NCI-H510A (cell line): ENCODE data around the gene WDR90.

Source experiments
- DNase-seq: peaks from one replicate; lab custom pipeline; 2025; lab: John Stamatoyannopoulos, UW

WDR90 gene

DNA sequence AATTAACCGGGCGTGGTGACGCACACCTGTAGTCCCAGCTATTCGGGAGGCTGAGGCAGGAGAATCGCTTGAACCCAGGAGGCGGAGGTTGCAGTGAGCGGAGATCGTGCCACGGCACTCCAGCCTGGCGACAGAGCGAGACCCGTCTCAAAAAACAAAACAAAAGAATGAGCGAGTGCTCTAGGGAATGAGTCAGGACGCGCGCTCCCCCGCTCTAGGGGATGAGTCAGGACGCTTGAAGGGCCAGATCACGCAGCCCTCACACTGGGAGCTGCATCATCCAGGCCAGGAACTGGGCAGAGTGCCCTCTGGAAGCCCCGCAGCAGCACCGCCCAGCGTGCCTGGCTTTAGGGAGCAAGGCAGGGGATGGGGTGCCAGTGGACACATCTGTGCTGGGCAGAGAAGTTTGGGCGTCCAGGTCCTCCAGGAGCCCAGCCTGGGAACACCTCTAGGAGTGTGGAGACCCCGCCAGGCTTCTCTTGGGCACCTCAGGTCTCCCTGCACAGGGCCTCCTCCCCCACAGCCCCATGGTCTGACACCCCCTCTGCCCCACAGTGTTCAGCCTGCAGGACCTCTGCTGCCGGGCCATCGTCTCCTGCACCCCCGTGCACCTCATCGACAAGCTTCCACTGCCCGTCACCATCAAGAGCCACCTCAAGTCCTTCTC is 22.2 kb upstream of the WDR90 start:
- DNase-seq: no peak

DNA sequence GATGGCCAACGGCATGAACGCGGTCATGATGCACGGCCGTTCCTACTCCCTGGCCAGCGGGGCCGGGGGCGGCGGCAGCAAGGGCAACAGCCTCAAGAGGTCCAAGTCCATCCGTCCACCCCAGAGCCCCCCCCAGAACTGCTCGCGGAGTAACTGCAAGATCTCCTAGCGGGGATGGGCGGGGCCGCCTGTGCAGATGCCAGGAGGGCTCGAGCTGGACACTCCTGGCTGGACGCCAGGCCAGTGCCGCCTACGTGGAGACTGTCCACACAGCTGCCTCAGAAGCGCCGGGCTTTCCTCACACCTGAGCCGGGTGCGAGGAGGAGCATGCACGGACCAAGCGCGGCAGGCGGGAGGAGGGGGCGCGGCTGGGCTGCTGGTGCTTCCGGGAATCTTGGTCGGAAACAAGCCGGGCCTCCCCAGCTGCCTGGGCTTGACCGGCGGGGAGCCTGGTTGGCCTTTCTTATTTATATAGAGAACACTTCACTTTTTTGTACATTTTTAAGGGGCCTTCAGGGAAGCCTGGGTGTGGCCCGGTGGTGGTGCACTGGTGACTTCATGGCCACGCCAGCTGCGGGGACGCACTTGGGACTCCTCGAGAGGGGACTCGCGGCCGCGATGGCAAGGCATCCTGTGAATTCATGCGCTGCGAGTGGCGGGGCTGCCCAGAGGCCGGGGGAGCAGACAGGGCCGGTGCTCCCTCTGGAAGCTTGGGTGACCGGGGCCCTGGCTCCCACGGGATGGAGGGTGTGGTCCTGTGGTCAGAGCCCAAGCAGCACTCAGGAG is 21.5 kb upstream of the WDR90 start:
- no peak for DNase-seq

DNA sequence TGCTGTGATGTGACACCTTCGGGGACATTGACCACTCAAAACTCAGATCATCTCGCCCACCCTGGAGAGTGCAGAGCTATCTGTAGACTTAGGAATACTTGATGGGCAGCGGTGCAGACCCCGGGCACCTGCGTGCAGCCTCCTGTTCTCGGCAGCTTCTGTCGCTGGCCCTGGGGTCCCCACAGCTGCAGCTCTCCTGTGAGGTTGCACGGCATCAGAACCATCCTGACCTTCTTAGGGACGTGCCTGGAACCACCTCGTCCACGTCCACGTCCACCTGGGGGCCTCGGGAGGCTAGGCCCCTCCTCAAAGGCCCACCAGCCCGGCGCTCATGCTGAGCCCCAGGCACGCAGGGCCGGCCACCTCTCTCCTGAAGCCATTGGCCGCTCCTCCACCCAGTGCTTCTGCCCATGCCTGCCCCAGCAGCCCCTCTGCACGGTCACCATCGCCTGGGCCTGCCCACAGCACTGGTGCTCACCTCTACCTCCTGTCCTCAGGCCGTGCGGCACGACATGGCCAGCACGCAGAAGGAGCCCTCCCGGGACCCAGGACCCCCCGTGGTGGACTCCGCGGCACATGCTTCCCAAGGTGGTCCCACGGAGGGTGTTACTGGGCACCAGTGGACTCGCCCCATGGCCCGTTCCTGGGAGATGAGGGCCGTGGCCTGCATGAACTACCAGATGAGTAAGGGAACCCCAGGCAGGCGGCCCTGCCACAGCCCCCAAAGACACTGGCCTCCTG is 20.7 kb upstream of the WDR90 start:
- no peak for DNase-seq

DNA sequence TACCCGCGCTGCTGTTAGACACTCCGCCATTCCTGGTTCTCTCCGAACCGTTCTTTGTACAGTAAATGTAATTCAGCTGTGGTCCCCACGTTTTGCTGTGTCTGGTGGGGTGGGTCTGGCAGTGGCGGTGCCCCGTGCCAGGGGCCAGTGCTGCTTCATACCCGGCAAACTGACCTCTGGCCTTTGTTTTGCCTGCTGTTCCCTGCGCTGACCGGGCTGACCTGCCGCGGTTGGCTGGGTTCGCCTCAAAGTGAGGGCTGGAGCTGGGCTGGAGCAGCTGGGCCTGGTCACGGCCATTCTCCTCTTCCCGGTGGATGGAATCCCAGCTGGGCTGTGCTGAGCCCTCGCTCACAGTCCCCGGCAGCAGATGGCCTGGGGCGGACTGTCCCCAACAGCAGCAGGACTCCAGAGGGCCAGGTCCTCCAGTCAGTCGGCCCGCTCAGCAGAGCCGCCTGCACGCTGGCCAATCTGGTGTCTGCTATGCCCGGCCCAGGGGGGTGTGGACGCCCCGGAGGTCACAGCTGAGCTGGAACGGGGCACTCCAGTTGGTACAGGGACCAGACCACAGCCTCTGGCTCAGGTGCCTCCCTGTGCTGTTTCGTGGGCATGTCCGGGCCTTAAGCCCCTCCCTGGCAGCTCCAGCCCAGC is 19.9 kb upstream of the WDR90 start:
- no peak for DNase-seq

DNA sequence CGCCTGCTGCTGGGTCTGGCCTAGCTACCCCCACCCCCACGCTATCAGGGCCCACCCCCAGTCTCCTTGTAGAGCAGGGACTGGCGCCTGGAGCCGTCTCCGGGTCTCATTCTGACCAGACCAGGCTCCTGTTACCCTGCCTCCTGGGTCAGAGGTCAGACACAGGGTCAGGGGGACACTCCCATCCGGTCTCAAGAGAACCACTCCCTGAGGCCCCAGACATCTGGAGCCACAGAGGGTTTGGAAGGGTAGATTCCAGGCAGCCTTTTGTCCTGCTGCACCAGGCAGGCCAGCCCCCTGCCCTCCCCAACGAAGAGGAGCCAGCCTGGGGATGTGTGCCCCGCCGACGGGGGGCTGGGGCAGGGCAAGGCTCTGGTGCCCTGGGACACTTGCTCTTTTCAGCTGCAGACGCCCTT is 19.3 kb upstream of the WDR90 start:
- DNase-seq: no peak

DNA sequence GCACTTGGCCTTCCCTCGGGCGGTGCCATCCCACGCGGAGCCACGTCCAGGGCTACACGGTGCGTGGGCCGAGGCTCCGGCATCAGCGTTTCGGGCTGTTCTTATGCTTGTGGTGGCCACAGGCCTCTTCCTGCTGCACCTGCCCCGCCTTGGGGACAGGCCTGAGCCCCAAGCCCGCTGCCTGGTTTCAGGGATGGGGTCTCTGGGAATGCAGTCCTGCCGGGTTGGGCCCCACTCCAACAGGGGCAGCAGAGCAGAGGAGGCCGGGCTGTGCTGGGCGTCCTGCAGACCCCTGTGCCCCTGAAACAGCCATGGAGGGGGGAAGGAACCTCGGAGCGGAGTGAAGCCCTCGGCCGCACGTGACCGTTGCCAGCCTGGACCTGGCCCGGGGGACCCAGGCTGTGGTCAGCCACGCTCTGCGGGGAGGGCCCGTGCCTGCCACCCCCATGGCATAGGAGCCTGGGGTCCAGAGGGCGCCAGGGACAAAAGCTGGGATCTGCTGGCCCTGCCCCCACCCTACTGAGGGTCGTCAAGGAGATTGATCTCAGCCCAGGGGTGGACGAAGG is 18.8 kb upstream of the WDR90 start:
- no peak for DNase-seq

DNA sequence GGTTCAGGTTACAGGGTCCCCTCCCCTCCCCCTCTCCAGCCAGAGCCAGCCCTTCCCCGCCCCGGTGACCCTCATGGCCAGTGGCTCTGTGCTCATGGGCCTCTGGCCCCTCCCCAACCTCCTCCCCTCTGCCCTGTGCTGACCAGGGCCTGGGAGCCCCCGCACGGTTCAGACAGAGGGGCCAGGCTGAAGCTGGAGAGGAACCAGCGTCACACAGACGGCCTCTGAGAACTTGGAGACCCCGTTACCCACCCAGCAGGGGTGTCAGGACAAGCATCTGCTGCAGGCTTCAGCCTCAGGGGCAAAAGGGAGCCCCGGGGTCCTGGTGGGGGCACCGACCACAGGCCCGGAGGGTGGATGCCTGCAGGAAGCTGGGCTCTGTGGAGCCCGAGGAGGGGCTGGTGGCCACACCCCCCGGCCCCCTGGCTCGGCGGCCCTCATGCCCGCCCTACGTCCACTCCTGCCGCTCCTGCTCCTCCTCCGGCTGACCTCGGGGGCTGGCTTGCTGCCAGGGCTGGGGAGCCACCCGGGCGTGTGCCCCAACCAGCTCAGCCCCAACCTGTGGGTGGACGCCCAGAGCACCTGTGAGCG is 18.3 kb upstream of the WDR90 start, which contains the start of gene WFIKKN1:
TSS of gene WFIKKN1 (plus strand) at position 171 of the 591 bp plus-strand sequence. CDS start at position 440, 269 bp downstream.
- no peak for DNase-seq

DNA sequence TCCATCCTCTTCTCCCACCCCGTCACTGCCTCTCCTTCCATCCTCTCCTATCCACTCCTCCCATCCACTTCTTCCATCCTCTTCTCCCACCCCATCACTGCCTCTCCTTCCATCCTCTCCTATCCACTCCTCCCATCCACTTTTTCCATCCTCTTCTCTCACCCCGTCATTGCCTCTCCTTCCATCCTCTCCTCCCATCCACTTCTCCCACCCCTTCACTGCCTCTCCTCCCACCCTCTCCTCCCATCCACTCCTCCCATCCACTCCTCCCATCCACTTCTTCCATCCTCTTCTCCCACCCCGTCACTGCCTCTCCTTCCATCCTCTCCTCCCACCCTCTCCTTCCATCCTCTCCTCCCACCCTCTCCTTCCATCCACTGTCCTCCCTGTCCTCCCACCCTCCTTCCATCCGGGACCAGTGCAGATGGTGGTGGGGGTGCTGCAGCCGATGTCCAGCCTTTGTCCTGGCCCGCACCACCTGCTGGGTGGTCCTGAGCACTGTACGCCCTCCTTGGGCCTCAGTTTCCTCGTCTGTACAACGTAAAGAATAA is 17.3 kb upstream of the WDR90 start:
- DNase-seq: no peak

DNA sequence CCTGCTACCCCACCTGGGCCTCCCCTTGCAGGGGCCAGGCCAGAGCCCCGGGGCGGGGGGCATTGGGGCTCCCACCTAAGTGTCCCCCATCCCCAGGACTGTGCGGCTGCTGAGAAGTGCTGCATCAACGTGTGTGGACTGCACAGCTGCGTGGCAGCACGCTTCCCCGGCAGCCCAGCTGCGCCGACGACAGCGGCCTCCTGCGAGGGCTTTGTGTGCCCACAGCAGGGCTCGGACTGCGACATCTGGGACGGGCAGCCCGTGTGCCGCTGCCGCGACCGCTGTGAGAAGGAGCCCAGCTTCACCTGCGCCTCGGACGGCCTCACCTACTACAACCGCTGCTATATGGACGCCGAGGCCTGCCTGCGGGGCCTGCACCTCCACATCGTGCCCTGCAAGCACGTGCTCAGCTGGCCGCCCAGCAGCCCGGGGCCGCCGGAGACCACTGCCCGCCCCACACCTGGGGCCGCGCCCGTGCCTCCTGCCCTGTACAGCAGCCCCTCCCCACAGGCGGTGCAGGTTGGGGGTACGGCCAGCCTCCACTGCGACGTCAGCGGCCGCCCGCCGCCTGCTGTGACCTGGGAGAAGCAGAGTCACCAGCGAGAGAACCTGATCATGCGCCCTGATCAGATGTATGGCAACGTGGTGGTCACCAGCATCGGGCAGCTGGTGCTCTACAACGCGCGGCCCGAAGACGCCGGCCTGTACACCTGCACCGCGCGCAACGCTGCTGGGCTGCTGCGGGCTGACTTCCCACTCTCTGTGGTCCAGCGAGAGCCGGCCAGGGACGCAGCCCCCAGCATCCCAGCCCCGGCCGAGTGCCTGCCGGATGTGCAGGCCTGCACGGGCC is 16.5 kb upstream of the WDR90 start:
- DNase-seq: no peak

DNA sequence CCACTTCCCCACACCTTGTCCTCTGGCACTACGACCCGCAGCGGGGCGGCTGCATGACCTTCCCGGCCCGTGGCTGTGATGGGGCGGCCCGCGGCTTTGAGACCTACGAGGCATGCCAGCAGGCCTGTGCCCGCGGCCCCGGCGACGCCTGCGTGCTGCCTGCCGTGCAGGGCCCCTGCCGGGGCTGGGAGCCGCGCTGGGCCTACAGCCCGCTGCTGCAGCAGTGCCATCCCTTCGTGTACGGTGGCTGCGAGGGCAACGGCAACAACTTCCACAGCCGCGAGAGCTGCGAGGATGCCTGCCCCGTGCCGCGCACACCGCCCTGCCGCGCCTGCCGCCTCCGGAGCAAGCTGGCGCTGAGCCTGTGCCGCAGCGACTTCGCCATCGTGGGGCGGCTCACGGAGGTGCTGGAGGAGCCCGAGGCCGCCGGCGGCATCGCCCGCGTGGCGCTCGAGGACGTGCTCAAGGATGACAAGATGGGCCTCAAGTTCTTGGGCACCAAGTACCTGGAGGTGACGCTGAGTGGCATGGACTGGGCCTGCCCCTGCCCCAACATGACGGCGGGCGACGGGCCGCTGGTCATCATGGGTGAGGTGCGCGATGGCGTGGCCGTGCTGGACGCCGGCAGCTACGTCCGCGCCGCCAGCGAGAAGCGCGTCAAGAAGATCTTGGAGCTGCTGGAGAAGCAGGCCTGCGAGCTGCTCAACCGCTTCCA is 15.7 kb upstream of the WDR90 start:
- no peak for DNase-seq

DNA sequence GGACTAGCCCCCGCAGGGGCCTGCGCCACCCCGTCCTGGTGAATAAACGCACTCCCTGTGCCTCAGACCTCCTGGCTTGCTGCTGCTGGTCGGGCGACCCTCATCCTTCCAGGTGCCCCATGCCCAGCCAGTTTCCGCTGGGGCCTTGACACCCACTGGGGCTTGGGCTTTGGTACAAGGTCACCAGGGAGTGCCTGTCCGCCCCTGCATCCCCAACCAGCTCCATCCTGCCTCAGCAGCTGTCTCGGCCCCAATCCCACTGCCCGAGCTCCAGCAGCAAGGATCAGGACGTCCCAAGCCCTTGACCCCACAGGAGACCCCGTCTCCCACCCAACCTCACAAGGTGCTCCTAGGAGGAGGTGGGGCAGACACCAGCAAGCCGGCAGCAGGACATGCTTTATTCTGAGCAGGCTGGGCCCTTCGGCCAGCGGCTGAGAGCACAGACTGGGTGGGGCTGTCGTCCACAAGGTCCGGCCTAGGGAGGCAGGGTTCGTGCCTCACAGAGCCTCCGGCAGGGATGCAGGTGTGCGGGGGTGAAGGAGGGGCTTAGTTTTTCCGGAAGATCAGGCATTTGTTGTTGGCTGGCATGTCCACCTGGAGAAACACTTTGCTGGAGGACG is 15.0 kb upstream of the WDR90 start:
- no peak for DNase-seq

DNA sequence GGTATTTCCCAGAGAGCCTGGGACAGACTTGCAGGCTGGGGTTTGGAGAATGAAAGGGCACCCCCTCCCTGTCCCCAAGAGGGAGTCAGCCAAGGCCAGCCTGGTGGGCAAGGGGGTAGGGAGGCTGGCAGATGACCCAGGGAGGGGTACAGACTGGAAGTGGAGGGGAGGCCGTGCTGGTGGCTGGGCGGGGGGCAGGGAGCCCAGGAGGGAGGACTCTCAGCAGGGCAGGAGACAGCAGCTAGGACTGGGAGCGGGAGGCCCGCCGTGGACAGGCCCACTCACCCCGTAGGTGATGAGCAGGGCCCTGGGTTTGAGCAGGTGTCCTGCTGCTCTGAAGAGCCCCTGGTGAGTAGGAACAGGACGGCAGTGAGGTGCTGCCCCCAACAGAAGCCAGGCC is 14.2 kb upstream of the WDR90 start:
- no peak for DNase-seq

DNA sequence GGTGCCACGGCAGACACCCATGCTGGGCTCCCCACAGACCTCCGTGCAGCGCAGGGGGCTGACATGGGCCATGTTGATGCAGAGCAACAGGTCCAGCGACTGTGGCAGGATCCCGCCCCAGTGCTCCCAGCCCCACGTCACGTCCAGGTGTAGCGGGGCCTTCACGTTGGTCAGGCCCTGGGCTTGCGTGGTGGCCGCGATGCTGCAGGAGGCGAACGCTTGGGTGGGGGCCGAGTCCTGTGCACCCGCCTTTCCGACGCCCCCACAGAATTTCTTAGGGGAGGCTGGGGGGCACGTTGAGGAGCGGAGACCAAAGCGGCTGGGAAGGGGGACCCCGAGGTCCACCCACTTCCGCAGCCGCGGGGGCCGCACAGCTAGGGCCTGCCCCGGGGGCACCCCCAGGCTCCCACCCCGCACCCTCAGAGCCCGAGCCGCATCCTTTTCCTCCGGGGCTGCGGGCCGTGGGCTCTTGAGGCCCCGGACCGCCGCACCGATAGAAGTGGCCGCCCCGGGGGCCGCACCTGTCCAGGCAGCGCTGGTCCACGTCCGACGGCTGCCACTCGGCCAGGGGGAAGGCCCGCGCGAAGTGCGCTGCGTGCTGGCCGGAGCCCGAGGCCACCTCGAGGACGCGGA is 13.5 kb upstream of the WDR90 start:
- no peak for DNase-seq

DNA sequence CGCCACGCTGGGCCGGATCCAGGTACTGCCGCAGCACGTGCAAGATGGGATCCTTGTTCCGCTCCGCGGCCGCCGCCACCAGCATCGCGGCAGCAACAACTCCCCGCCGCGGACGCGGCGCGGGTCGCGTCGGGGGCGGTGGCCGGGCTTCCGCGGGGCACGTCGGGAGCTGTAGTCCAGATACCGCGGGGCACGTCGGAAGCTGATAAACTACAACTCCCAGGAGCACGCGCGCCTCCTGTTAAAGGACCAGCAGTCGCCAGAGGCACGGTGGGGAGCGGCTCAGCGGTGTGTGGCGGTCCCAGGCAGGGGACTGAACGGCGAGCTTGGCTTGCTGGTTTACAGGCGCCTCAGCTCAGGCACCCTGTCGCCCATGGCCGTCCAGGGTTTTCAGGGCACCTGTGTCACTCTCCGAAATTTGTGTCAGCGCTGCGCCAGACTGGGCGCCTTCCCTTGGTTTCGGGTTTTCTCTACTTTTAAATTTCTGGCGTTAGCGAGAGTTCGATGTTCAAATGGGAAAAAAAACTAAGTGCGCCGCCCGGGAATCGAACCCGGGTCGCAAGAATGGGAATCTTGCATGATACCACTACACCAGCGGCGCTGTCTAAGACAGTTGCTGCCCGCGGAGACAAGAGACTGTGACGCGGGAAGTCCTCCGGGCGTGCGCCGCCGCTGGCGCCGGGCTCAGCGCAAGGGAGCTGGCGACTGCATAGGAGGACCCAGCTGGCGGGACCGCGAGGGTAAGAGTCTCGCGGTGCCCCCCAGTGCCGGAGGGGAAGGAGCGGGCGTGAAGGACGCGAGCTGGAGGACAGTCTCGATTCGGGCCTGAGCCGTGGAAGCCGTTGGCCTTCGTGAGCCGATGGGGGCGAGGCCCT is 12.7 kb upstream of the WDR90 start, which contains the start of gene METTL26:
TSS of gene METTL26 (minus strand) at position 100 of the 875 bp plus-strand sequence. CDS start at position 85, 15 bp downstream.
- DNase-seq: peak; percentile 68

DNA sequence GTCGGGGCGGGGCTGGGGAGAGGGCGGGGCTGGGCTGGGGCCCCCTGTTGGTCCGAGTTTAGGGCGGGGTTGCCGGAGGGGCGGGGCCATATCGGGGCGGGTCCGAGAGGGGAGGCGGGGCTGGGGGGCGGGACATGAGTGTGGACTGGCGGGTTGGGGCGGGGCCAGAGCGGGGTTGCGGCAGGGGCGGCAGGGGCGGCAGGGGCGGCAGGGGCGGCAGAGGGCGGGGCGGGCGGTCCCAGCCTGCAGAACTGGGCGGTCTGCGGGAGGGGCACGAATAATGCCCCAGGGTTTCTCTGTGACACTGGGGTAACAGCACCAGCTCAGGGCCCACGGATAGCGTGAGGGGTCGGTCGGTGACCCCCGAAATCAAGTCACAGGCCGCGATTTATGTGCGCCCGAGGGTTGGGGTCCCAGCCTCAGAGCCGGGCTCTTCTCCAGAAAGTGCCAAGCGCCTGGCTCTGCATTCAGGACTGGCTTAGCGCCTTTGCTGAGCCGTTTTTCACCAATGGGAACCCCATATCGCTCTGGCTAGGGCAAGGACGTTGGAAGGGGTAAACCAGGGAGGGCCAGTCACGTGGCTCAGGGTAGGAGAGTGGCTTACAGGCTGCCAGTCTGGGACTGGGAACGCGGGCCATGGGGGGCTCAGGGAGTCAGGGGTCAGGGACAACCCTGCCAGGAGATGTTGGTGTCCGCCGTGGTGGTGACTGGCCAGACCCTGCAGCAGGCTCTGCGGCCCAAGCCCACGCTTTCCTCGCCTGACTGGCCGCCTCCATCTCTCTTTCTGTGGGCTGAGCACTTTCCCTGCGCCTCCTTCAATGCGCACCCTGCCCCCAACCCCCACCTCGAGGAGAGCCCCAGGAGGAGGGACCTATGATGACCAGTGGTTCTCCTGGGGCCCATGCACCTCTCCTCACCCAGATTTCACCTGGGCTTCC is 11.8 kb upstream of the WDR90 start:
- no peak for DNase-seq

DNA sequence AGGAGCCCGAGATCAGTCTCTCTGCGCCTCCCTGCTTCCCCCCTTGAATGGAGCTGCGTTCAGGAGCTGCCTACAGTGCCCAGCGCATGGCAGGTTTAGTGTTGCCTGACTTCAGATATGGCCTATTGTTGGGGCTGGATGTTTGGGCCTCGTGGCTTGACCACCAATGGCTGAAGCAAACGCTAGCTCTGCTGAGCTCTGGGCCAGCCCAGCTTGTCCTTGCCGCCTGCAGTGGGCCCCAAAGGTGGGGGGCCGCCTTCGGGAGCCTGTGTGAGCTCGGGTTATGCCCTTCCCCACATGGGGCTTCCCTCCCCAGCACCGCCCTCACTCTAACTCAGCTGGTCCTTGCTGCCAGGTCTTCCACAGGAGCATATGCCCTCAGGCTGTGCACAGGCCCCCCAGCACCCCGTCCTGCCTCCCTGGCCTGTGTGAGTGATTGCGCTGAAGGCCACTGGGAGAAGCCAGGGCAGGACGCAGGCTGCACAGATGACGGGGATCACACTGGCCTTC is 11.1 kb upstream of the WDR90 start:
- no peak for DNase-seq
